ENCODE measurements around the gene RPL34. TPM values are rescaled to one million over a fixed set of nuclear protein-coding genes. Genes with fewer than 3 reads are reported as not detected.

The RPL34 gene
- total RNA-seq, 1 experiment from 2014 or later, result 695 TPM

GRCh38 chr4:108646706-108647105 is 26.3 kb downstream of the RPL34 start:
- Histone ChIP-seq H4K20me1 (ENCODE audit: low read length) (no peaks in the 10 kb centered on the region), H3K4me1 (ENCODE audit: insufficient read depth, low read length) (peaks cover 12% of the 10 kb centered on the region), H2AFZ (ENCODE audit: low read length) (no peak overlapping the region), H3K4me3 (ENCODE audit: low read length) (no peak overlapping the region), H3K9ac (ENCODE audit: low read length) (no peak overlapping the region), H3K9me3 (ENCODE audit: low read length) (no peaks in the 10 kb centered on the region), H3K36me3 (ENCODE audit: low read depth, low read length) (no peaks in the 10 kb centered on the region), H3F3A (ENCODE audit: low read length, unreplicated experiment) (no peaks in the 10 kb centered on the region), H3K79me2 (ENCODE audit: low read length) (peaks cover 13% of the 10 kb centered on the region), H3K27ac (ENCODE audit: low read length) (no peak overlapping the region), H3K27me3 (ENCODE audit: low read length) (no peaks in the 10 kb centered on the region), H3K4me2 (ENCODE audit: low read length) (no peak overlapping the region), H3K9me2 (replicated peaks; ENCODE audit: low read length) (no peaks in the 10 kb centered on the region)
- ATAC-seq (no peak), DNase-seq (no peak)
- TF ChIP-seq EZH2 (IDR thresholded peaks at IDR 0.05; ENCODE audit: low read length, unreplicated experiment) (no peak), EZH2phosphoT487 (IDR thresholded peaks at IDR 0.05; ENCODE audit: borderline replicate concordance, low read length) (no peak)
- TF ChIP-seq, protein P1, sequence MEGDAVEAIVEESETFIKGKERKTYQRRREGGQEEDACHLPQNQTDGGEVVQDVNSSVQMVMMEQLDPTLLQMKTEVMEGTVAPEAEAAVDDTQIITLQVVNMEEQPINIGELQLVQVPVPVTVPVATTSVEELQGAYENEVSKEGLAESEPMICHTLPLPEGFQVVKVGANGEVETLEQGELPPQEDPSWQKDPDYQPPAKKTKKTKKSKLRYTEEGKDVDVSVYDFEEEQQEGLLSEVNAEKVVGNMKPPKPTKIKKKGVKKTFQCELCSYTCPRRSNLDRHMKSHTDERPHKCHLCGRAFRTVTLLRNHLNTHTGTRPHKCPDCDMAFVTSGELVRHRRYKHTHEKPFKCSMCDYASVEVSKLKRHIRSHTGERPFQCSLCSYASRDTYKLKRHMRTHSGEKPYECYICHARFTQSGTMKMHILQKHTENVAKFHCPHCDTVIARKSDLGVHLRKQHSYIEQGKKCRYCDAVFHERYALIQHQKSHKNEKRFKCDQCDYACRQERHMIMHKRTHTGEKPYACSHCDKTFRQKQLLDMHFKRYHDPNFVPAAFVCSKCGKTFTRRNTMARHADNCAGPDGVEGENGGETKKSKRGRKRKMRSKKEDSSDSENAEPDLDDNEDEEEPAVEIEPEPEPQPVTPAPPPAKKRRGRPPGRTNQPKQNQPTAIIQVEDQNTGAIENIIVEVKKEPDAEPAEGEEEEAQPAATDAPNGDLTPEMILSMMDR (conservative IDR thresholded peaks at IDR 0.05; ENCODE audit: low read depth, low read length), result no peak
- CTCF ChIA-PET, result no interaction called here
- intact Hi-C loops (cut with micrococcal nuclease), result no loop called here
- POLR2A ChIA-PET (ENCODE audit: unreplicated experiment), result no interaction called here
- BruUV-seq (replicated peaks), result no TSS peak

GRCh38 chr4:108649863-108650211 is 29.5 kb downstream of the RPL34 start:
- Histone ChIP-seq H3K36me3 (ENCODE audit: low read depth, low read length) (no peaks in the 10 kb centered on the region), H4K20me1 (ENCODE audit: low read length) (no peaks in the 10 kb centered on the region), H3K9me3 (ENCODE audit: low read length) (no peaks in the 10 kb centered on the region), H3K79me2 (ENCODE audit: low read length) (peaks cover 45% of the 10 kb centered on the region), H3K4me1 (ENCODE audit: insufficient read depth, low read length) (peaks cover 14% of the 10 kb centered on the region), H3K9ac (ENCODE audit: low read length) (peak overlapping the region; percentile 98), H3K4me3 (ENCODE audit: low read length) (peak overlapping the region; percentile 95), H3K4me2 (ENCODE audit: low read length) (peak overlapping the region; percentile 89), H3F3A (ENCODE audit: low read length, unreplicated experiment) (no peaks in the 10 kb centered on the region), H3K9me2 (replicated peaks; ENCODE audit: low read length) (no peaks in the 10 kb centered on the region), H3K27me3 (ENCODE audit: low read length) (no peaks in the 10 kb centered on the region), H2AFZ (ENCODE audit: low read length) (peak overlapping the region; percentile 96), H3K27ac (ENCODE audit: low read length) (peak overlapping the region; percentile 46)
- TSS peak; percentile 60 for BruUV-seq (replicated peaks)
- POLR2A ChIA-PET (ENCODE audit: unreplicated experiment), result interaction anchor here (0.6 to 0.7 kb wide), 2 partner anchors 765 to 1106 kb away, joined by 3 read pairs; no protein-coding TSS in a partner anchor
- DNase-seq, result no peak
- CTCF ChIA-PET, result no interaction called here
- intact Hi-C loops (cut with micrococcal nuclease), result loop anchor here (2.0 kb wide), 1 partner anchor 29 kb away; the partner anchor contains the start of gene RPL34
- TF ChIP-seq, protein P1 (conservative IDR thresholded peaks at IDR 0.05; ENCODE audit: low read depth, low read length), result no peak
- TF ChIP-seq EZH2 (IDR thresholded peaks at IDR 0.05; ENCODE audit: low read length, unreplicated experiment) (no peak), EZH2phosphoT487 (IDR thresholded peaks at IDR 0.05; ENCODE audit: borderline replicate concordance, low read length) (no peak)
- peak; percentile 34 for ATAC-seq

DNA sequence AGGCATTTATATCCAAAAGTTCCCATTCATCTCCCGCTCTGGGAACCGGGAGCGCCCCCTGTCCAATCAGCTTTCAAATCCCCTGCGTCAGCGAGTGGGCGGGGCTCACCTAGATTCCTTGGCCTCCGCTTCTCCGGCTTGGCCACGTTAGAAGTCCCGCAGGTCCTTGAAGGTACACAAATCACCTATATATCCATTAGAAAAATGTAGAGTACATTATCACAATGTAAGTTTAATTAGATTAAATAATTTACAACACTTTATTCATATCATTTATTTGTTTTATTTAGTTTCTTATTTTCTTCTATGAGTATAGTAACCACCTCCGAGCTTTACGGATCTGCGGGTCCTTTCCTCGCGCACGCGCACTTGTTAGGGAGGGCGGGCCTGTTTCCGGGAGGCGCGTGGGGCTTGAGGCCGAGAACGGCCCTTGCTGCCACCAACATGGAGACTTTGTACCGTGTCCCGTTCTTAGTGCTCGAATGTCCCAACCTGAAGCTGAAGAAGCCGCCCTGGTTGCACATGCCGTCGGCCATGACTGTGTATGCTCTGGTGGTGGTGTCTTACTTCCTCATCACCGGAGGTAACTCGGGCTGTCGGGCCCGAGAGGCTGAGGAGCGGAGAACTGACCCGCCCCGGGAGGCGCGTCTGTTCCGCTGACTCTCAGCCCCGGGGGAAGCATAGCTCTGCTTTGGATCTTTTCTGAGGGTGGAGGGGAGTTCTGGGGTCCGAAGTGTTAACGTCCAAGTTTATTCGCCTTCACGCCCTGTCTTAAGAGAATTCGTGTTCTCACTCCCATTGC is 30.0 kb downstream of the RPL34 start, which contains the start of gene OSTC:
Gene OSTC, plus strand, starts transcription at position 388 of the 802 bp plus-strand sequence. Its CDS starts 57 bp downstream, at position 445.
- intact Hi-C loops (cut with micrococcal nuclease), result loop anchor here (2.0 kb wide), 1 partner anchor 30 kb away; the partner anchor contains the start of gene RPL34
- H3K27ac ChIP-seq (ENCODE audit: low read length), result peak within 1 kb of the TSS; percentile 46
- H3K79me2 ChIP-seq (ENCODE audit: low read length), result peaks cover 48% of the 10 kb centered on the region
- ATAC-seq, result peak; percentile 80
- TF ChIP-seq, protein P1 (conservative IDR thresholded peaks at IDR 0.05; ENCODE audit: low read depth, low read length), result no peak
- TF ChIP-seq EZH2 (IDR thresholded peaks at IDR 0.05; ENCODE audit: low read length, unreplicated experiment) (no peak), EZH2phosphoT487 (IDR thresholded peaks at IDR 0.05; ENCODE audit: borderline replicate concordance, low read length) (no peak)
- H3K9ac ChIP-seq (ENCODE audit: low read length), result peak within 1 kb of the TSS; percentile 98
- peaks cover 14% of the 10 kb centered on the region for H3K4me1 ChIP-seq (ENCODE audit: insufficient read depth, low read length)
- no peaks in the 10 kb centered on the region for H3K36me3 ChIP-seq (ENCODE audit: low read depth, low read length)
- H3F3A ChIP-seq (ENCODE audit: low read length, unreplicated experiment), result no peaks in the 10 kb centered on the region
- peak; percentile 89 for DNase-seq
- H3K9me2 ChIP-seq (replicated peaks; ENCODE audit: low read length), result no peaks in the 10 kb centered on the region
- no peaks in the 10 kb centered on the region for H4K20me1 ChIP-seq (ENCODE audit: low read length)
- POLR2A ChIA-PET (ENCODE audit: unreplicated experiment), result interaction anchor here (0.6 to 0.7 kb wide), 2 partner anchors 764 to 1106 kb away, joined by 3 read pairs; no protein-coding TSS in a partner anchor
- no peaks in the 10 kb centered on the region for H3K27me3 ChIP-seq (ENCODE audit: low read length)
- H3K4me3 ChIP-seq (ENCODE audit: low read length), result peak within 1 kb of the TSS; percentile 95
- TSS peak; percentile 85 for BruUV-seq (replicated peaks)
- peak within 1 kb of the TSS; percentile 89 for H3K4me2 ChIP-seq (ENCODE audit: low read length)
- no peaks in the 10 kb centered on the region for H3K9me3 ChIP-seq (ENCODE audit: low read length)
- CTCF ChIA-PET, result no interaction called here
- H2AFZ ChIP-seq (ENCODE audit: low read length), result peak within 1 kb of the TSS; percentile 96
